Forelimb muscle (tissue), 1 donor: ENCODE results near the gene GPN3. TPM values are rescaled to one million over a fixed set of nuclear protein-coding genes. Genes with fewer than 3 reads are reported as not detected.
"Not testable (repeated sequence)": the region's sequence is repeated elsewhere in the genome, so short reads cannot be mapped to it uniquely, and the experiment has no call there.

Source experiments
- DNase-seq: peaks from one replicate; pipeline ENCODE4 v3.0.0-alpha.2; 2013; ENCODE audit warnings: low read depth
- polyA plus RNA-seq: library from polyadenylated mRNA; unstranded; fragments of 120-200 nt; gene quantifications from one replicate; pipeline ENCODE4 v1.2.1, GENCODE V29; 2013; ENCODE audit not compliant: insufficient read length

The GPN3 gene
- polyA plus RNA-seq = 22.3 TPM

DNA sequence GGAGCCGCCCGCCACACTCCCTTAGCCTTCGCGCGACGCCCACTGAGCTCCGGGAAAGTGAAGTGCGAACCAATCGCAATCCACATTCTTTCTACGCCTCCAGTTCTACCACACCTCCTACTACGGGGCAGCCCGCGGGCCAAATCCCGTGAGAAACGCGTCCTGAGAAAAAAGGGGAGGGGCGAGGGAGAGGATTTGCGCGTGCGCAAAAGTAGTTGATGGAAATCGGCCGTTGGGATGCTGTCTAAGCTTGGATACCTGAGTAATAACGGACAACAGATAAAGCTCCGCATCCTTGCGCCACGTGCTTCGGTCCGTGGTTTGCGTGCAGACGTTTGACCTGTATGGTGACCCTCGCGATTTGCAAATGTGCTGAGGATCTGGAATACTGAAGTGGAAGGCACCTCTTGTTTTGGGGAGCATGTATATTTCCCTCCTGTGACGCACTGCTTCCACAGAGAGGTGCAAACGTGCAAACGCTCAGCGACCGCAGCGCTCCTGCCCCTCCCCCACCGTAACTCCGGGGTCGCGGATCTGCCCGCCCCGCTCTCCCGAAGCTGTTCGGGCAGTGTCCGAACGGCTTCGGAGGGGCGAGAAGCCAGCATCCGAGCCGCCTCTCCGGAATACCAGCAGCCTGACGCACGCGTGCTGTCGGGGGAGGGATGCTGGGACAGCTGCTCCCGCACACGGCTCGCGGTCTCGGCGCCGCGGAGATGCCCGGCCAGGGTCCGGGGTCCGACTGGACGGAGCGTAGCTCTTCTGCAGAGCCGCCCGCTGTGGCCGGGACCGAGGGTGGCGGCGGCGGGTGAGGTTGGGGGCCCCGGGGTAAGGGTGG, at the start of gene GPN3, which contains the start of gene FAM216A:
Gene GPN3, minus strand, starts transcription at position 44 of the 835 bp plus-strand sequence. CDS start 54 bp downstream, outside the sequence.
Gene FAM216A, plus strand, starts transcription at position 632 of the 835 bp plus-strand sequence. Its CDS starts 31 bp downstream, at position 663.
- peak; percentile 96 for DNase-seq

DNA sequence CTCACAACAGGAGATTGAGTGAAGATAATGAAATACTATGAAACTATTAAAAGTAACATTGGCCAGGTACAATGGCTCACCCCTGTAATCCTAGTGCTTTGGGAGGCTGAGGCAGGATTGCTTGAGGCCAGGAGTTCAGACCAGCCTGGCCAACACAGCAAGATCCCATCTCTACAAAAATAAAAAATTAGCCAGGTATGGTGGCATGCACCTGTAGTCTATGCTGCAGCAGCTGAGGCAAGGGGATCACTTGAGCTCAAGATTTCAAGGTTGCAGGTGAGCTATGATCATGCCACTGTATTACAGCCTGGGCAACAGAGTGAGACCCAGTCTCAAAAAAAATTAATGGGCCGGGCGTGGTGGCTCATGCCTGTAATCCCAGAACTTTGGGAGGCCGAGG, 48.9 kb upstream of the GPN3 start:
- no peak for DNase-seq

DNA sequence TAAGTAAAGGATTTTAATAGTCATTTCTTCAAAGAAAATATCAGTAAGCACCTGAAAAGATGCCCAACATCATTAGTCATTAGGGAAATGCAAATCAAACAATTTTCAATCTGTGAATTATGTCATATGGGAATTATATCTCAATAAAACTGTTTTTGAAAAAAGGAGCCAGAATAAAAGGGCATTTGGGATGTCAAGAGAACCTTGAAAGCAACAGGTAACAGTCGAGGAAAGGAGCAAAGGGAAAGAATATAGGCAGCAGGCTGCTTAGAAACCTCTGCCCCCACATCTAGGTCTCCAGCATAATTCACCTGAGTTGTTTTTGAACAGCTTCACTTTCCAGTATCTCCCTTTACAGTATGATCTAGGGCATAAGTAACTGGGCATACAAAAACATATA, 46.3 kb upstream of the GPN3 start:
- no peak for DNase-seq

DNA sequence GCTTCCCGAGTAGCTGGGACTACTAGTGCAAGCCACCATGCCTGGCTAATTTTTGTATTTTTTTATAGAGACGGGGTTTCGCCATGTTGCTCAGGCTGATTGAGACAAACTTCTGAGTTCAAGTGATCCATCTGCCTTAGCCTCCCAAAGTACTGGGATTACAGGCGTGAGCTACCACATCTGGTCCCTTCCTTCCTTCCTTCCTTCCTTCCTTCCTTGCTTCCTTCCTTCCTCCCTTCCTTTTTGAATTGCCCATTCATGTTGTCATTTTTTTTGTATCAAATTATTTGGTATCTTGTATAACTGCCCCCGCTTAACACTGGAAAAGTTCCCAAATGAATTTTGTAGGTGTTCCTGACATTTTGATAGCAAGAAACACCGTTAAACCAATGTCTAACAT, 45.8 kb upstream of the GPN3 start:
- DNase-seq = no peak

DNA sequence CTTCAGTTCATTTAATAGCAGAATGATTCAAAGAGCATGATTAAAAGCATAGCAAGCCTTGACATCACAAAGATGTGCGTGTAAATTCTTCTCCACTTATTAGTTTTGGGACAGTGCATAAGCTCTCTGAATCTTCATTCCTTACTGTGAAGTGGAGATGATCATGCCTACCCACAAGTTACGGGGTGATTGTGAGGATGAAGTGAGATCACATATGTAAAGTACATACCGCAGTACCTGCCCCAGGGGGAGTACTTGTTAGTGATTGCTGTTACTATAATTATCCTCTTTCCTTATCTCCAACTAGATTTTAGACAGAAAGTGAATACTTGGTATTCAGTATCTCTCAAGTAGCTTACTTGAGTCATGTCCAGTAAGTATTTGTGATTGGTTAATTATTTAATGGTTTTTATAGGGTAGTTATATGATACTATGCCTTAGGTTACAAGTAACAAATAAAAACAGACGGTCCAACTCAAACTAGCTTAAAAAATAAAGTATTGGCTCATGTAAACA, 40.1 kb upstream of the GPN3 start:
- no peak for DNase-seq

DNA sequence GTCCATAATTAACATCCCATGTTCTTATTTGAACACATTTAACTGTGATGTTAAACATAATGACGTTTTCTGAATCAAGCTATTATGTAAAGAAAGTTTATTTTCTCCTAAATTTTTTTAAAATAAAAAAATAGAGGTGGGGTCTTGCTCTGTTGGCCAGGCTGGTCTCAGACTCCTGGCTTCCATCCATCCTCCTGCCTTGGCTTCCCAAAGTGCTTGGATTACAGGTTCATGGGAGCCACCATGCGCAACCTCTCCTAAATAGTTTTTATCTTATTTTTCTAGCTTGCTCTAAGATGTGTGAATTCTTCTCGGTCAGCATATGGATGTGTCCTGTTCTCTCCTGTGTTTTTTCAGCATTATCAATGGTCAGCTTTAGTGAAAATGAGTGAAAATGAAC, 37.3 kb upstream of the GPN3 start:
- DNase-seq = no peak

DNA sequence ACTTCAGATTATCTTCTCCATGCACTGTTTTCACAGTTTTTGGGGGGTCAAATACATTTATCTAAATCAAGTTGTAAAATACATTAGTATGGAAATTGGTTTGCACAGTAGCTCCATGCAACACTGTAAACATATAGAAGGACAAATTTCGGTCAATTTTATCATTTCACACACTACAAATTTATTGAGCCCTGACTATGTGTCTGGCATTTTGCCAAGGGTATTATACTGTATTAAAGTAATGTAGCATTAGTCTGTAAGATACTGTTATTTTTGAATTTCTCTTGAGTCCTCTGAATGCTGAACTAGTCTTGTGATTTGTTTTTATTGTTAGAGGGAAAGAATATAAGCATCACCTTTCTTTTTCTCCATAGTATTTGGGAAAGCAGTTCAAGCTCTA, 35.4 kb upstream of the GPN3 start:
- DNase-seq = no peak

DNA sequence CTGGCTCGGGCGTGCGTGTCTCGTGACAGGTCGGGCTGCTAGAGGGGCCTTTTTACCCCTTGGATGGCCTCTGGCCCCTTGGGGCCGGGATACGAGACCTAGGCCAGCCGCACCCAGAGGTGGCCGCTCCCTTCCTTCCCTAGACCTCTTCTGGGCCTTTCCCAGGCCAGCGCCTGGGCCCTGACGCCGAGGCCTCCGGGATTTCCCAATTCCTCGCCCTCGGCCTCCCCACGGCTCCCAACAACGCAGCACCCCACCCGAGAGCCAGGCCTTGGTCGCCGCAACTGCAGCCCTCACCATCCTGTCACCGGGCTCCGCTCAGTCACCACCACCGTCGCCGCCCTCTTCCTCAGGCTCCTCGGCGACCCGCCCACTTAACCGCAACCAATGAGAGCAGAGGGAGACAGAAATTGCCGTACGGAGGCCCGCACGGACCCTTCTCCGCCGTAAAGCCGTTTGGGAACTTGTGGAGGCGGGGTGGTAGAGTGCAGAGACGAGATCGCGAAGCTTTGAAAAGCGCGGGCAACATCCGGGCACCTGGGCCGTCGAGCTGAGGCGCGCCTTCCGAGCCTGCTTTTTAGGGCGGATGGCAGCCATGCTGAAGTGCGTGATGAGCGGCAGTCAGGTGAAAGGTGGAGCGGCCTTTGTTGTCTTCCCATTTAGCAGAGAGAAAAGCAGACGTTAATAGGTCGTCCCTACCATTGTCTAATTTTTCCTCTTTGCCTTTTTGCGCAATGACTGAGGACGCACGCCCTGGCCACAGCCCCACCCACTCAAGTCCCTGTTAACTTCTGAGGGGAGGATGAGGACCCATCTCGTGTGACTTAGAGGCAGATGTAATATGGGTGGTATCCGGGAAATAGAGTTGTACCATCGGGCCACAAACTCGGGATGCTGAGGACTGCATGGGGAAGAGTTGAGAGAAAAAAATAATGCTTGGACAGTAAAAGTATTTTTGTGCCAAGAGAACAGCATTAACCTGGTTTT, 34.0 kb upstream of the GPN3 start, which contains the start of the genes RAD9B and VPS29:
Gene RAD9B, plus strand, starts transcription at position 580 of the 987 bp plus-strand sequence. Its CDS starts 7 bp downstream, at position 587.
Gene VPS29, minus strand, starts transcription at position 360 of the 987 bp plus-strand sequence. Its CDS starts 60 bp downstream, at position 300.
- peak; percentile 95 for DNase-seq

DNA sequence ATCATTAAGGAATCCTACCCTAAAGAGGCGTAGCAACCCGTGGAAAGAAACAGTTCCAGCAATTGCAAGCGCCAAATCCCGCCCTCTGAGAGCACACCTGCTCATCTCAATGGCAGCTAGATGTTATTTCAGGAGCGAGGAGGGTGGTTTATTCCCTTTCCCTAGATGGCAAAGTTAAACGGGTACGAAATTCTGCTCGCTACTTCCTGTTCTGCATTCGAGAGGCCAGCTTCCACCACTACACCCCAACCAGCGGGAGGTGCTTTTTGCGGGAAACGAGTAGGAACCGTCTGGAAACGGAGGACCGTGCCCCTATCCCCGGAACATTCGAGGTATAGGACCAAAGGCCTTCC, 33.3 kb upstream of the GPN3 start:
- DNase-seq = no peak

DNA sequence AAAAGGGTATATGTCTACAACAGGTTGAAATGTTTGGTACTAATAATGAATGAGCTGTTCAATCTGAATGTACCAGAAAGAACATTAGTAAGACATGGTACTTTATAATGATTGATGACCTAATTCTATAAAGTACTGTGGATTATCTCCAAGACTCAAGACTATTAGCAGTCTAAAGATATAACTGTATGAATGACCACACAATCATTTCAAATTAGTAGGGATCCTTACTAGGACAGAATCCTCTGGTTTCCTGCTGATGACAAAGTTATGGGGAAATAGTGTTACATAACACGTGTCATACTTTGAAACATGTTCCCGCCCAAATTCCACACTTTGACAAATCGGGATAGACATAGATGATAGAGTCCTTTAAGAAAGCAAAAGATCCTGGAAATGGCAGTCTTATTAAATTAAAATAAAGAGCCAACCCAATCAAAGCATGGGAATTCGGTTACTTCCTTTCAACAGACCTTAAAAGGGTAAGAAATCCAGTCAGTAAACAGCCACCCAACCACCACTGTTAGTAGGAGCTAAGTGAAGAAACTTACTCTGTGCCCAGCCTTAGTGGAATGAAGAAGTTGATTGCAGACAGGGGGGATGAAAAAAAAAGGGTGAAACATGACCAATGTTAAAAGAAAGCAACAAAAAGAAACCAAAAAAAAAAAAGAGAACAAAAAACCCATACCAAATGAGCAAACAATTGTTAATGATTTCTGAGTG, 31.1 kb upstream of the GPN3 start:
- DNase-seq = no peak

DNA sequence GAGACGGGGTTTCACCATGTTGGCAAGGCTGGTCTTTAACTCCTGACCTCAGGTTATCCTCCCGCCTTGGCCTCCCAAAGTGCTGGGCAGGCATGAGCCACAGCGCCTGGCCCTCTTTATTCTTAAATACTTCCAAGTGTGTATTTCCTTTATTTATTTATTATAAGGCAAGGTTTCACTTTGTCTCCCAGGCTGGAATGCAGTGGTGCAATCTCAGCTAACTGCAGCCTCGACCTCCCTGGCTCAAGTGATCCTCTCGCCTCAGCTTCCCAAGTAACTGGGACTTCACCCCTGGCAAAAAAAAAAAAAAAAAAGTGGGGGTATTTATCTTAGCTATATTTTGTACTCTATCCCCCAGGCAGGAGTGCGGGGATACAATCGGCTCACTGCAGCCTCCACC, 7.4 kb upstream of the GPN3 start:
- DNase-seq = no peak

DNA sequence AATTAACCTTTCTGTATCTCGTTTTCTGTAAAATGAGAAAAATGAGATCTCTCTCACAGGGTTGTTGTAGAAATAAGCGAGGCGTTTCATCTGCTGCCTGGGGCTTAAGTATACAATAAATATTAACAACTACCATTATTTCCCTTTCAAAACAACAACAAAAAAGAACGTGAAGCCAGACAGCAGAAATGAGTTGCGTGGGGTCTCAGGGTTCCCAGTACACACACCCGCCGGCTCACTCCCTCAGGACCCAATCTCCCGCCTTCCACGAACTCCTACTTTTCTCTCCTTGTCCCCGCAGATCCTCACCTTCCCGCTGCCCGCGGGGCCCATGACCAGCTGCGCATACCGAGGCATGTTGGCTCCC, 227 bp downstream of the GPN3 start:
- no peak for DNase-seq

DNA sequence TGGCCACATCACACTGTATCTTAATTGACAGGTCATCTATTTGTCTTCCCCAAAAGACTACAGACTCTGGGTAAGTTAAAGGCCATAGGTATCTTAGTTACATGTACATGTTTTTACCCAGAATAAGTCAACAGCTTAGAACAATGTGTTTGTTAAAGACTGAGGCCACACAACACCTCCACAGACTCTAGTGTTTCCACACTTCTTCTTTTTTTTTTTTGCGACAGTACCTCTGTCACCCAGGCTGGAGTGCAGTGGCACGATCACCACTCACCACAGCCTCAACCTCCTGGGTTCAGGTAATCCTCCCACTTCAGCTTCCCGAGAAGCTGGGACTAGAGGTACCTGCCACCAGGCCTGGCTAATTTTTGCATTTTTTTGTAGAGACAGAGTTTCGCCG, 1.3 kb downstream of the GPN3 start:
- DNase-seq = no peak

DNA sequence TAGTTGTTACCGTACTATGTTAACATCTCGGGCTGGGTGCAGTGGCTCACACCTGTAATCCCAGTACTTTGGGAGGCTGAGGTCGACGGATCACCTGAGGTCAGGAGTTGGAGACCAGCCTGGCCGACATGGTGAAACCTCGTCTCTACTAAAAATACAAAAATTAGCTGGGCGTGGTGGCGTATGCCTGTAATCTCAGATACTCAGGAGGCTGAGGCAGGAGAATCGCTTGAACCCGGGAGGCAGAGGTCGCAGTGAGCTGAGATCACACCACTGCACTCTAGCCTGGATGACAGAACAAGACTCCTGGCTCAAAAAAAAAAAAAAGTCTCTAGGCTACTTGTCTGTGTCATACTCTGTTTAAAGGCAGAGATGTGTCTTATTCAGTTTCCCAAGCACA, 2.3 kb downstream of the GPN3 start:
- DNase-seq = not testable (repeated sequence)

DNA sequence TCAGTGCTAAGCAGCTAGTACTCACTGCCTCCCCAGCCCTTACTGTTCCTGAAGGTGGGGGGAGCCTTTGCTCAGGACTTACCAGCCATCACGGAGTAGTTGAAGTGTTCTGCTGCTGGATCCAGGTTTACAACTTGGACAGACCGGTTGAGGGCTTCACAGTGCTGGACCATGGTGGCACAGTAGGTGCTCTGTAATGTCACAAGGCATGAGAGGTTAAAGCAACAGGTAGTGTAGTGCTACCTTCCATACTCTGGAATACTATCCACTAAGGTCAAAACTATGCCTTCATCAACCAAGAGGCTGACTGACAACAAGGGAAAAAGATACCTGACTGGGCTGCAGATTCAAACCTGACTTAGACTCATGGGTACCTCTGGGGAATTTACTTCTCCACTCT, 3.0 kb downstream of the GPN3 start:
- DNase-seq = no peak

DNA sequence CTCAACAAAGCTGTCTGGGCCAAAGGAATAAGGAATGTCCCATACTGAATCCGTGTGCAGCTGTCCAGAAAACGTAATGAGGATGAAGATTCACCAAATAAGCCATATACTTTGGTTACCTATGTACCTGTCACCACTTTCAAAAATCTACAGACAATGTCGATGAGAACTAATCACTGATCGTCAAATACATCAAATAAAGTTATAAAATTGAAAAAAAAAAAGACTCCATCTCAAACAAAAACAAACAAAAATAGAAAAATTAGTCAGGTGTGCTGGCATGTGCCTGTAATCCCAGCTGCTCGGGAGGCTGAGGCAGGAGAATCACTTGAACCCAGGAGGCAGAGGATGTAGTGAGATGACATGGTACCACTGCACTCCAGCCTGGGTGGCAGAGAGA, 6.9 kb downstream of the GPN3 start:
- DNase-seq = not testable (repeated sequence)

DNA sequence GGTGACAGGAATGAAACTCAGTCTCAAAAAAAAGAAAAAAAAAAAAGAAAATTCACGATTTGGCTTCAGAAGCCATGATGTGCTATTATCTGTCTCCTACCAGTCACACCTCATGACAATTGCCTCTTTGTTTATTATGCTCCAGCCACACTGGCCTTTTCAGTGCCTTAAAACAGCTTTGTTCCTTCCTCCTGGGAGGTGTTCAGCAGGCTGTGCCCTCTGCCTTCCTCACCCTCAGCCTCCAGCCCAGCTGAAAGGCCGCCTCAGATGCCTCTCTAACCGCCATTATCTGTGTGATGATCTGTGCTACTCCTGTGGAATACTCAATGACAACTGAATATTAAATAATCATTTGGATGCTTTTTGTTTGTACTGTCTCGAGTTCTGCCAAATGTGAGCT, 9.3 kb downstream of the GPN3 start:
- DNase-seq = no peak

DNA sequence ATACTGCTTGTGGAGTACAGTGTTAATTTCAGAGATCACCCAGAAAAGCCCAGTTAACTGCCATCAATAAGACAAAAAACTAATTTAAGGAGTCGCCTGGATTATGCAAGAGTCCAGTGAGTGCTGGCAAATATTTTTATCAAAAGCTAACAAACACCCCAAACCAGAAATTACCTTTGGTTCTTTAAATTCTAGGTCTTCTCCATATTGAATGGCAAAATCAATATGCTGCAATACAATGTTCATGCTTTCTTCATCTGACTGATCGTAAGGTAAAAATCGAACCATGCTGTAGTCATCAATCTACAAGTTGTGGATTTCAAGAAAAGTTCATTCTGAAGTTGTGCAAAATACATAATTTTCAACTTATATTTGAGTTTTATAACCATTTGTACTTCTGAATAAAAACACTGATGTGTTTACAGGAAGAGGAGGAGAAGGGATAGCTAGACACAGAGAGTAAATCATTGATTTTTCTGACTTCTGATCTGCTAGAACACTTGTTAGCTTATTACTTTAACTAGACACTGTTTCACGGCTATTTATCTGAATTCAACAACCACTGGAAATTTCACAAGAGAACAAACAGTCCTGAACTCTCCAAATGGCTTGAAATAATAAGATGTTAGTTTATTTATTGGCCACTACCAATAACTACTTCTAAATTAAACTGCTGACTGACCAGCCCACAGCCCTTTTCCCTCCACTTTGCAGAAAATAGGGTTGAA, 14.3 kb downstream of the GPN3 start:
- DNase-seq = no peak

DNA sequence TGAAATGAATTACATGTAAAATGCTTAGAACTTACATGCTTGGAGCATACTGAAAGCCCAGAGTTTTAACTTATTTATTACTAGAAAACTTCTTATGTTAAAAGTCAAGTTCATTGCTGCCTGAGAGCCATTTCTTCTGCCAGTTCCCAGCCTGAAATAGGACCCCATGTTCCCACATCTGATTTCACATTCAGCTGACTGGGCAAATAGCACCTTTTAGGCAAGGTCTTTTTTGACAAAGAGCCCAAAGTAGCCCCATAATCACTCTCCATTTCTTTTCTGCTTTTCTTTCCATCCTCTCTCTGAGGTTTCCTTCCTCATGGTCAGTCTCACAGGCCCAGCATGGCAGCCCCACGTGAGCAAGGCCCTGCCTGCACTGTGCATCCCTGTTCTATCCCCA, 16.8 kb downstream of the GPN3 start:
- DNase-seq = no peak

DNA sequence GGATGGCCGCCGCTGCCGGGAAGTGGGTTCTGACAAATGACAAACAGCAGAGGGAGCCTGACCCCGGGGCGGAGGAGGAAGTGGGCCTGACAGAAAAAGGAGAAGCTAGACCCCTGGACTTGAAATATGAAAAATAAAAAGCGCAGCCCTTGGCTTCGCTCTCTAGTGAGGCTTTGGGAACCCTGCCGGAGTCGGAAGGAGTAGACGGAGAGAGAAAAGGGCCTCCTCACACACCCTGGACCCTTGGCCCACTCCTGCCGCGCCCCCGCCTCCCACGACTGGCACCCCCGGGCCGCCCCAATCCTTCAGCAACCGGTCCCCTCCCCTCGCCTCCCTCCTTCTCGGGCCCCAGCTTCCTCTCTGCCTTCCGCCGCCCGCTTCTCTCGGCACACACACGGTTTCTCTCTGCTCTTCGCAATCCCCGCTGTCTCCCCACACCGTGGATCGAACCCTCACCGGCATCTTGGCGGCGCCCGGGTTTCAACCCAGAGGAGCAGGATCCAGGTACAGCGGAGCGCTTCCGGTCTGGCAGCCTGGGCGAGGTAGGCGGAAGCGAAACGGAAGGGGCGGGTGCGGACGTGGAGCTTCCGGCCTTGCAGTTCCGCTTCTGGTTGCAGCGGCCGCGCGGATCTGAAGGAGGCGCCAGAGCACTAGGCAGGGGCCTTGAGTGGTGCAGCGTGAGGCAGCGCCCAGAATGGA, 18.1 kb downstream of the GPN3 start, which contains the start of gene ARPC3:
Gene ARPC3, minus strand, starts transcription at position 539 of the 699 bp plus-strand sequence. Its CDS starts 77 bp downstream, at position 462.
- DNase-seq = peak; percentile 85
